Inflammatory macrophage treated with lipopolysaccharide for 4 hours (primary cell): Measurements from ENCODE around the gene OCRL.

Experiments used
- DNase-seq: peaks from one replicate; pipeline ENCODE4 v3.0.0-alpha.2; 2020

OCRL gene

GRCh38 chrX:129638917-129639316, 98.9 kb downstream of the OCRL start:
- DNase-seq = no peak

DNA sequence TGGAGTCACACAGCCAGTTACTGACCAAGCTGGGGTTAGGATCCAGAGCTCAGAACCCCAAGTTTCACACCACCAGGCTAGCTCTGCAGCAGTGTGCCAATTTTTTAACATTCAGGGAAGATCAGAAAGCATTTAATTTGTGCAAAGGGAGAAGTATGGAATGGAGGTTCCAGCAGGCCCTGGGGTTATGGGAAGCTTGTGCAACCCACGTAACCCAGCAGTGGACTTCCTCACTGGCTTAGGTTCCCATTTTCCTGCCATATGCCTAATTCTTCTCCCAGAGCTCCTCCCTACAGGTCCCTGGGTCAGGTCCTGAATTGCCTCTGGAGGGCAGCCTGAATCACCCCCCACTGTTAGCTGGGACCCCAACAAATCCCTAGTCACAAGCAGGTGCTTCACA, 100.7 kb downstream of the OCRL start:
- peak; percentile 29 for DNase-seq

- no peak for DNase-seq
Measured at GRCh38 chrX:129641469-129641868, 101.4 kb downstream of the OCRL start.

- DNase-seq = no peak
Measured at GRCh38 chrX:129641941-129642340, 101.9 kb downstream of the OCRL start.
